NT2/D1 (cell line): ENCODE data around the gene YJEFN3.

Experiments used
- DNase-seq: peaks from one replicate; pipeline ENCODE4 v3.0.0-alpha.2; 2011; ENCODE audit warnings: low read depth, low spot score
- H3K27me3 ChIP-seq: 2 replicates; pipeline ENCODE4 v1.6.0; 2011; ENCODE audit warnings: mild to moderate bottlenecking; ENCODE audit not compliant: insufficient read length, insufficient read depth
- H3K36me3 ChIP-seq: 2 replicates; pipeline ENCODE4 v1.6.1; 2011; ENCODE audit warnings: mild to moderate bottlenecking, low read length, mixed read lengths; ENCODE audit not compliant: insufficient read depth, insufficient read length
- H3K4me1 ChIP-seq: 2 replicates; pipeline ENCODE4 v1.5.1; 2011; ENCODE audit not compliant: insufficient read depth, insufficient read length
- H3K4me3 ChIP-seq: 2 replicates; pipeline ENCODE4 v1.5.1; 2011; ENCODE audit warnings: low read depth; ENCODE audit not compliant: insufficient read length
- H3K9ac ChIP-seq: 2 replicates; pipeline ENCODE4 v1.6.0; 2011; ENCODE audit warnings: low read depth; ENCODE audit not compliant: insufficient read length
- H3K9me3 ChIP-seq: 2 replicates; pipeline ENCODE4 v1.5.1; 2011; ENCODE audit warnings: mild to moderate bottlenecking, low read length; ENCODE audit not compliant: insufficient read depth
- SUZ12 ChIP-seq: IDR thresholded peaks from 2 replicates; pipeline ENCODE4 v1.6.1; 2011; ENCODE audit not compliant: insufficient read length, insufficient read depth; ENCODE audit errors: extremely low read depth
- YY1 ChIP-seq: IDR thresholded peaks from 2 replicates; pipeline ENCODE4 v1.6.1; 2011; ENCODE audit not compliant: insufficient read length, insufficient read depth
- ZNF274 ChIP-seq: IDR thresholded peaks from 2 replicates; pipeline ENCODE4 v1.6.1; 2011; ENCODE audit warnings: mild to moderate bottlenecking, low read depth, low read length

The YJEFN3 gene

GRCh38 chr19:19537075-19538048, 8.7 kb downstream of the YJEFN3 start:
- H3K36me3 ChIP-seq = peaks cover 16% of the 10 kb centered on the region
- TF ChIP-seq SUZ12 = no peak
- TF ChIP-seq YY1 = no peak
- no peak for TF ChIP-seq ZNF274
- H3K9ac ChIP-seq = no peak overlapping the region
- DNase-seq = no peak
- H3K4me1 ChIP-seq = peaks cover 36% of the 10 kb centered on the region
- no peaks in the 10 kb centered on the region for H3K9me3 ChIP-seq
- peaks cover 7% of the 10 kb centered on the region for H3K27me3 ChIP-seq
- H3K4me3 ChIP-seq = peak overlapping the region; percentile 66

DNA sequence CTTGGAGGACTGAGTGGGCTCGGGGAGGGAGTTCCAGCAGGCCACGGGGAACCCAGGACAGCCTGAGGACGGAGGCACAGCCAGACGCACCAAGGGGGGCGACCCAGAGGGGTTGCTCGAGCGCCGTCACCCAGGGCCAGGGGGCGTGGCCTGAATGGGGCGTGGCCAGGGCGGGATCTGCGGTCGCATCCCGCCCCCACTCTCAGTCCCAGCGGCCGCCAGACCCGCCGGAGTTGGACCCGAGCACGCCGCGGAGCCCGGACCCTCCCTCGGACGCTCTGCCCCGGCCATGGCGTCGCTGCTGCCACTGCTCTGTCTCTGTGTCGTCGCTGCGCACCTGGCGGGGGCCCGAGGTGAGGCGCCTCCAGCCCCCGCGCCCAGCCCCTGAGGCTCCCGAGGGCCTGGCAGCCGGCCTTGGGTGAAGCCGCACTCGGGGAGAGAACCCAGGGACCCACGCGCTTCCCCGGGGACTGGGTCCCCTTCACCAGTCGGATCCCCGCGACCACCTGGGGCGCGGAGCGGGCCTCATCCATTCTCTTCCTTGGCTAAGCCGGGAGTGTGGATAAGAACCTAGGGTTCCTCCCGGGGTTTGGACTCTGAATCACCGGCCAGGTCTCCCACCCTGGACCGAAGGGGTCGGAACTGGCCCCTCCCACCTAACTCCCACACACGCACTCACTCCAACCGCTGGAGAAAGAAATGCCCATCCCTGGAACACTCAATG, 9.5 kb downstream of the YJEFN3 start, which contains the start of gene CILP2:
Gene CILP2, plus strand, starts transcription at position 205 of the 724 bp plus-strand sequence. Its CDS starts 85 bp downstream, at position 290.
- H3K9ac ChIP-seq = peak within 1 kb of the TSS; percentile 87
- peaks cover 15% of the 10 kb centered on the region for H3K36me3 ChIP-seq
- peak; percentile 52 for DNase-seq
- peaks cover 7% of the 10 kb centered on the region for H3K27me3 ChIP-seq
- peak within 1 kb of the TSS; percentile 66 for H3K4me3 ChIP-seq
- no peaks in the 10 kb centered on the region for H3K9me3 ChIP-seq
- TF ChIP-seq YY1 = no peak
- peaks cover 29% of the 10 kb centered on the region for H3K4me1 ChIP-seq

- no peaks in the 10 kb centered on the region for H3K9me3 ChIP-seq
- H3K4me3 ChIP-seq = peak overlapping the region; percentile 66
- TF ChIP-seq YY1 = no peak
- TF ChIP-seq ZNF274 = no peak
- no peak for TF ChIP-seq SUZ12
- DNase-seq = no peak
- peaks cover 21% of the 10 kb centered on the region for H3K36me3 ChIP-seq
- peaks cover 7% of the 10 kb centered on the region for H3K27me3 ChIP-seq
- peaks cover 29% of the 10 kb centered on the region for H3K4me1 ChIP-seq
- peak overlapping the region; percentile 87 for H3K9ac ChIP-seq
These were observed 10.1 kb downstream of the YJEFN3 start for GRCh38 chr19:19538785-19539166.

GRCh38 chr19:19539698-19540063, 11.0 kb downstream of the YJEFN3 start:
- TF ChIP-seq SUZ12 (no peak), YY1 (no peak), ZNF274 (no peak)
- Histone ChIP-seq H3K9ac (no peak overlapping the region), H3K4me1 (peaks cover 29% of the 10 kb centered on the region), H3K27me3 (peaks cover 7% of the 10 kb centered on the region), H3K36me3 (peaks cover 30% of the 10 kb centered on the region), H3K4me3 (no peak overlapping the region), H3K9me3 (no peaks in the 10 kb centered on the region)
- no peak for DNase-seq

- H3K36me3 ChIP-seq = peaks cover 31% of the 10 kb centered on the region
- peak; percentile 68 for DNase-seq
- no peaks in the 10 kb centered on the region for H3K9me3 ChIP-seq
- no peak for TF ChIP-seq ZNF274
- H3K9ac ChIP-seq = peak overlapping the region; percentile 61
- peak overlapping the region; percentile 28 for H3K4me3 ChIP-seq
- peaks cover 7% of the 10 kb centered on the region for H3K27me3 ChIP-seq
- peaks cover 29% of the 10 kb centered on the region for H3K4me1 ChIP-seq
These were observed 11.5 kb downstream of the YJEFN3 start for GRCh38 chr19:19540064-19540714.

DNA sequence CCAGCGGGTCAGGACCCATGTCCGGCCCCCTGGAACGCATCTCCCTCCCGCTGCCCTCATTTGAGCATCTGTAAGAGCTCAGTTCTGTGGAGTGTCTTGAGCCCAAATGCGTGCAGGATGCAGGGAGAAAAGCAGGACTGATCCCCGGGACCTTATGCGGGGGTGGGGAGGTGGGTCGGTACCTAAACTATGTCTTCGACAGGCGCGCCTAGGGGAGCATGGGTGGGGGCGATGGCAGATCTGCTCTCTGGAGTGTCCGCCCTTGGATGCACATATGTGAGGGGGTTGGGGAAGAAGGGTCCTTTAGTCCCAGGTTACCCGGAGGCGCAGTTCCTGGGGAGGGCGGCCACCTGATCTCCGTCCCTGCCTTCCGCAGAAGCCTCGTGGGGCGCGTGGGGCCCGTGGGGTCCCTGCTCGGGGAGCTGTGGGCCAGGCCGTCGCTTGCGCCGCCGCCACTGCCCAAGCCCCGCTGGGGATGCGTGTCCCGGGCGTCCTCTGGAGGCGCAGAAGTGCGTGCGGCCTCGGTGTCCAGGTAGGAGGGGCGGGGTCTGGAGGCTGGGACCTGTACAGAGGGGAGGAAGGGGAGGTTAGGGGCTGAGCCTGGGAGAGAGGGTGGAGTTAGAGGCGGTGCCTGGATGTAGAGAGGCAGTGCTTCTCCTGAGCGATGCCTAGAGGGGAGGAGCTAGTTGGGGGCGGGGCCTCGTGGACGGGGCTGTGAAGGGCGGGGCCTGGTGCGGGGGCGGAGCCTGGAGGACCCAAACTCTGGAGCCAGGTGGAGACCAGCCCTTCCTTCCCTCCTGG, 12.2 kb downstream of the YJEFN3 start:
- DNase-seq = peak; percentile 94
- TF ChIP-seq YY1 (no peak), SUZ12 (no peak), ZNF274 (no peak)
- peak overlapping the region; percentile 61 for H3K9ac ChIP-seq
- H3K4me1 ChIP-seq = peaks cover 29% of the 10 kb centered on the region
- peaks cover 34% of the 10 kb centered on the region for H3K36me3 ChIP-seq
- no peaks in the 10 kb centered on the region for H3K9me3 ChIP-seq
- peak overlapping the region; percentile 28 for H3K4me3 ChIP-seq
- peaks cover 7% of the 10 kb centered on the region for H3K27me3 ChIP-seq
